ENCODE data around the gene SYNRG.

SYNRG gene

DNA sequence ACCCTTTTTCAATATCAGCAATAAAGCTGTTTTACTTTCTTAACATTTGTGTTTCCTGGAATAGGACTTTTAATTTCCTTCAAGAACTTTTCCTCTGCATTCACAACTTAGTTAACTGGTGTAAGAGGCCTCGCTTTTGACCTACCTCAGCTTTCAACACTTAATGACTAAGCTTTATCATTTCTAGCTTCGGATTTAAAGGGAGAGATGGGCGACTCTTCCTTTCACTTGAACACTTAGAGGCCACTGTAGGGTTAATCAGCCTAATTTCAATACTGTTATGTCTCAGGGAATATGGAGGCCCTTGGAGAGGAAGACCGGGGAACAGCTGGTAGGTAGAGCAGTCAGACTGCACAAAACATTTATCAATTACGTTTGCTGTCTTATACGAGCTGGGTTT lies 4.7 kb downstream of the SYNRG start:
- DNase-seq (ENCODE audit: low spot score): no peak

DNA sequence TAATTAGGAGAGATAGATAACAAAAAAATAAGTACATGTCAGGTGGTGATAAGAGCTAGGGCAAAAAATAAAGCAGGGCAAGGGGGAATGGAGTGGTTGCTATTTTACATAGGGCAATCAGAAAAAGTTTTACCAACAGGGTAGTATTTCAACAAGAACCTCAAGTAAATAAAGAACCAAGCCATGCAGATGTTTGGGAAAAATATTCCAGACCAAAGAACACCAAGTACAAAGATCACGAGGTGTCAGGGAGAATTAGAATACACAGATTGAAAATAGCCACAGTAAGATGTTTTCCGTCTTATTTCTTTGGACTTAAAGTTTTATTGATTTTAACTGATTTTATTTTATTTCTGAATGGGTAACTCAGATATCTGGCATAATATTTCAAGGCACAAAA lies 11.1 kb downstream of the SYNRG start:
- DNase-seq (ENCODE audit: low spot score): no peak

DNA sequence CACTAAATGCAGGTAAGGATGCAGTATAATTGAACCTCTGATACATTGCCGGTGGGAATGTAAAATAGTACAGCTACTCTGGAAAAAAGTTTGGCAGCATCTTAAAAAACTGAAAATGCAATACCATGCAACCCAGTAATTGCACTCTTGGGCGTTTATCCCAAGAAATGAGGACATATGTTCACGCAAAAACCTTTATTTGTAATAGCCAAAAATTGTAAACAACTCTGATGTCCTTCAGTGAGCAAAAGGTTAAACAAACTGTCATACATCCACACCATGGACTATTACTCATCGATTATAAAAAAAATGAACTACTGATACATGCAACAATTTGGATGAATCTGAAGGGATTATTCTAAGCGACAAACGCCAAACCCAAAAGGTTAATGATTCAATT lies 16.9 kb downstream of the SYNRG start:
- no peak for DNase-seq (ENCODE audit: low spot score)

GRCh38 chr17:37585066-37585465 lies 24.2 kb downstream of the SYNRG start:
- DNase-seq (ENCODE audit: low spot score): no peak

- DNase-seq (ENCODE audit: low spot score): no peak
These were observed 32.9 kb downstream of the SYNRG start for GRCh38 chr17:37576281-37576680.

DNA sequence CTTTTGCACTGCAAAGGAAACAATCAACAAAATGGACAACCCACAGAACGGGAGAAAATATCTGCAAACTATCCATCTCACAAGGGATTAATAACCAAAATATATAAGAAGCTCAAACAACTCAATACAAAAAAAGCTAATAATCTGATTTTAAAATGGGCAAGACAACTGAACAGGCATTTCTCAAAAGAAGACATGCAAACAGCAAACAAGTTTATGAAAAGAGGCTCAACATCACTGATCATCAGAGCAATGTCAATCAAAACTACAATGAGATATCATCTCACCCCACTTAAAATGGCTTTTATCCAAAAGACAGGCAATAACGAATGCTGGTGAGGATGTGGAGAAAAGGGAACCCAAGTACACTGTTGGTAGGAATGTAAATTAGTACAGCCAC lies 34.8 kb downstream of the SYNRG start:
- DNase-seq (ENCODE audit: low spot score): no peak

- DNase-seq (ENCODE audit: low spot score): no peak
These were observed 37.5 kb downstream of the SYNRG start for GRCh38 chr17:37571674-37572073.

DNA sequence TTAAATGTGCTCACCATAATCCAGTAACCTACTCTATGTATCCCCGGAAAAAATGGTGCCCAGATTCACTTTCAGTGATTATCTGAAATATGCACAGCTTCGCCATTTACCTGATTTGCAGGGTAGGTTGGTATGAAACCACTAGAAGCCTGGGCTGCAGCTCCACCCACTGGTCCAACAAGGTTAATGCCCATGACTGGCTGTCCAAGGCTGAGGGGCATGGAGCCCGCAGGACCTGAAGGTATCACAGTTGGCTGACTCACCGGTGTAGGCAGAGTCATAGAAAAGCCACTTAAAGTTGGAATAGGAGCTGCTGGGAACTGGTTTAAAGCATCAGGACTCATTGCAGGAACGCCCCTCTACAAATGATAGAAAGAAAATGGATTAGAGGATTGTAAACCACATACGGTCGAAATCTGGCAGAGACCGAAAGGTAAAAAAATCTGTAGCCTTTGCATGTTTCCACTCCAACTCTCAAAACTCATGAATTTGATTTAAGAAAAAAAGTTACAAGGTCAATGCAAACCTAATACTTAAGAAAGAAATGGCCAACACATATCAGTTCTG lies 38.6 kb downstream of the SYNRG start:
- peak; percentile 25 for DNase-seq (ENCODE audit: low spot score)

- no peak for DNase-seq (ENCODE audit: low spot score)
These were observed 40.7 kb downstream of the SYNRG start for GRCh38 chr17:37568350-37569053.

- DNase-seq (ENCODE audit: low spot score): no peak
These were observed 41.7 kb downstream of the SYNRG start for GRCh38 chr17:37567538-37567937.

DNA sequence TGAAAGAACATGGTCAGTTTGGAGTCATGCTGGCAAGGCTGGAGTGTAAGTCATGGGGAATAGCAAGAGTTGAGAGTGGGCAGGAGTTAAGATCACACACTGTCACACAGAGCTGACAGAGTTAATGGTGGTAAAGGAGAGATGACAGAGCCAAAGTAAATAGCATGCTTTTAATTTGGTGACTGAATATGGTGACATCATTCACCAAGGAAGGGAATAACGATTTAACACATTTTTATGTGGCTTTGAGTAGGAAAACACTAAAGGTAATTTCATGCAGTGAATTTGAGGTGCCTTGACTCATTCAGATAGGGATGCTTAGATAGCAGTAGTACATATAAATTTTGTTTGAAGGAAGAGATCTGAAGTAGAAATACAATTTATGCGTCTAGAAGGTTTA lies 42.1 kb downstream of the SYNRG start:
- no peak for DNase-seq (ENCODE audit: low spot score)

DNA sequence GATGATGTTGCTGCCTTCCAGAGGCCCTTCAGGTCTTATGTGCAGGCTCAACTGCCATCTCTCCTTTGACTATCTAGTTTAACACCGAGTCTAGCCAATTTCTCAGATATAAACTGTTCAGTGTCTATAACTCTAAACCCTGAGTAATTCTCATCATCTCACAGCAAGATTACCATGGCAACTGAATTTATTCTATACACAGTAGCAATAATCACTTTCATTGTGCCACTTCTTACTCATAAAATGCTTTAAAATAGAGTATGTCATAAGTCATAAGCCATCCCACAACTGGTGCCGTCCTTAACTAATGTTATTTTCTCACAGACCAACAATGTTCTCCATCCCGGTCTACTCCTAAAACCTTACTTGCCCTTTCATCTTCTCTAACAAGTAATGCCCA lies 45.0 kb downstream of the SYNRG start:
- DNase-seq (ENCODE audit: low spot score): no peak

DNA sequence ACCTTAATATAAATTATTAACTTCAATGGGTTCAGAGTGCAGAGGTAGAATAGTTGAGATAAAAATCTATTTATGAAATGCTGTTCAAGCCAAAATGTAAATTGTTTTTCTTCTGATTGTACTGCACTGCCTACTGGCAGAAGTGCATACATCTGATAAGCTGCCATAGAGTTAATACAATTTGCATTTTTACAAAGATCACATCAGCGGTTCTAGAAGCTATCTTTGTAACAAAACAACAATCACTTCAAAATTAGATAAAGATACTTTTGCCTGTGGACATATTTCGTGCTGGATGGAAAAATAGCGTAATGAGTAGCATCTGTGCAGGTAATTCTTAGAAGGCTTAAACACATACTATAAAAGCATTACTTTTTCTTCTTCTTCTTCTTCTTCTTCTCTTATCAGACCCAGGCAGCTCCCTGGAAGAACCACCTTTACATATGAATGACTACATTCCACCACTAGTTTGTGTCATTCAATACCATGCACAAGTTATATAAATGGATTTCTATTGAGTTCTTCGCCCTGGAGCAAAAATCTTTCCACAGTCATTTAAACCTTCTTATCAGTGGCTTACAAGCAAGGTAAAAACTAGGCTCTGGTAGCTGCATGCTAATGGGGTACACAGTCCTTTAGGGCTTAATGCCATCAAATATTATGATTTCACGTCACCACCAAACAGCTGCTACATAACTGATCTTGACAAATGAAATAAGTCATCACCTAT lies 47.0 kb downstream of the SYNRG start:
- DNase-seq (ENCODE audit: low spot score): no peak

- no peak for DNase-seq (ENCODE audit: low spot score)
These were observed 50.9 kb downstream of the SYNRG start for GRCh38 chr17:37558299-37558698.

DNA sequence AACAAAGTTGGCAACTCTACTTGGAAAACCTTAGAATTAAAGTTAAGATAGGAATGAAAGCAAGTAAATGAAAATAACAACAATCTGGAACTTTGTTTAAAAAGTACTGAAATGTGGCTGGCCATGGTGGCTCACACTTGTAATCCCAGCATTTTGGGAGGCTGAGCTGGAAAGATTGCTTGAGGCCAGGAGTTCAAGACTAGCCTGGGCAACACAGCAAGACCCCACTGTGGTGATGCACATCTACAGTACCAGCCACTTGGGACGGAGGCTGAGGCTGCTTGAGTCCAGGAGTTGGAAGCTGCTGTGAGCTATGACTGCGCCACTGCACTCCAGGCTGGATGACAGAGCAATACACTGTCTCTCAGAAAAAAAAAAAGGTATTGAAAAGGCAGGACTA lies 51.7 kb downstream of the SYNRG start:
- DNase-seq (ENCODE audit: low spot score): no peak

GRCh38 chr17:37555386-37555785 lies 53.8 kb downstream of the SYNRG start:
- no peak for DNase-seq (ENCODE audit: low spot score)

GRCh38 chr17:37553401-37553966 lies 55.7 kb downstream of the SYNRG start:
- DNase-seq (ENCODE audit: low spot score): no peak

- no peak for DNase-seq (ENCODE audit: low spot score)
These were observed 57.4 kb downstream of the SYNRG start for GRCh38 chr17:37551788-37552187.

GRCh38 chr17:37547986-37548385 lies 61.2 kb downstream of the SYNRG start:
- no peak for DNase-seq (ENCODE audit: low spot score)

- DNase-seq (ENCODE audit: low spot score): no peak
These were observed 62.9 kb downstream of the SYNRG start for GRCh38 chr17:37546302-37546701.

- no peak for DNase-seq (ENCODE audit: low spot score)
These were observed 63.7 kb downstream of the SYNRG start for GRCh38 chr17:37545486-37545885.

DNA sequence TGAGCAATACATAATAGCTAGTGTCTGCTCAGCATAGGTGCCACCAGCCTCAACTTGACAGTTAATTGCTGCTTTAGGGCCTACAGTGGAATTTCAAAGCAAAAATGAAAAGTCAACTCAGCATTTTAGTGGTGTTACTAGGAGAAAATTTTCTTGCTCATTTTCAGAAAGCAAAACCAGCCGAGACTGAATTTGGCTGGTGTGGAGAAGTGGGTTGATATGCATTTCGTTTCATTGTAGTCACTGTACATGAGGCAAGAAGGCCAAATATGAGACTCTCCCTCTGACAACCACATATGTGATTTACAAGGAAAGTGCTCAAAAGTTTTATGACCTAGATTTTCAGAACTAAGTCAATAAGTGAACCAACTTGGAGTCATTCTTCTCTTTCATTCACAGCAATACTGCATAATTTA lies 65.6 kb downstream of the SYNRG start:
- no peak for DNase-seq (ENCODE audit: low spot score)
